Measurements from ENCODE around the gene NPAS1.

The NPAS1 gene

GRCh38 chr19:47039239-47039874 lies 19.7 kb downstream of the NPAS1 start:
- H3K27me3 ChIP-seq (ENCODE audit: low read depth, low read length), result no peaks in the 10 kb centered on the region
- H3K9ac ChIP-seq (ENCODE audit: low read length), result no peak overlapping the region

GRCh38 chr19:47040869-47041268 lies 21.2 kb downstream of the NPAS1 start:
- no peaks in the 10 kb centered on the region for H3K9me3 ChIP-seq (ENCODE audit: insufficient read depth, low read length)
- H3K4me1 ChIP-seq (ENCODE audit: low read length), result peaks cover 5% of the 10 kb centered on the region; the same call in 1 of the 2 replicates
- H3K4me2 ChIP-seq (ENCODE audit: low read length), result no peak overlapping the region
- no peak overlapping the region for H2AFZ ChIP-seq (ENCODE audit: low read depth, low read length)
- H4K20me1 ChIP-seq (ENCODE audit: insufficient read depth, low read length), result no peaks in the 10 kb centered on the region
- TF ChIP-seq CTCF (IDR thresholded peaks at IDR 0.05; ENCODE audit: low read depth, low read length) (no peak), EZH2phosphoT487 (IDR thresholded peaks at IDR 0.05; ENCODE audit: low read depth) (no peak)
- H3K27me3 ChIP-seq (ENCODE audit: low read depth, low read length), result no peaks in the 10 kb centered on the region
- H3K79me2 ChIP-seq (ENCODE audit: low read length), result no peaks in the 10 kb centered on the region
- no peak overlapping the region for H3K4me3 ChIP-seq (ENCODE audit: low read length)
- H3K27ac ChIP-seq (ENCODE audit: low read length), result no peak overlapping the region
- H3K9ac ChIP-seq (ENCODE audit: low read length), result no peak overlapping the region
- H3K36me3 ChIP-seq (replicated peaks; ENCODE audit: low read depth, low read length), result no peaks in the 10 kb centered on the region

More at GRCh38 chr19:47039239-47039874, 19.7 kb downstream of the NPAS1 start:
- H3K27ac ChIP-seq (ENCODE audit: low read length), result no peak overlapping the region
- H3K36me3 ChIP-seq (replicated peaks; ENCODE audit: low read depth, low read length), result no peaks in the 10 kb centered on the region
- no peak overlapping the region for H3K4me3 ChIP-seq (ENCODE audit: low read length)
- H3K79me2 ChIP-seq (ENCODE audit: low read length), result no peaks in the 10 kb centered on the region
- TF ChIP-seq EZH2phosphoT487 (IDR thresholded peaks at IDR 0.05; ENCODE audit: low read depth), result no peak
- TF ChIP-seq CTCF (IDR thresholded peaks at IDR 0.05; ENCODE audit: low read depth, low read length), result no peak
- H3K4me1 ChIP-seq (ENCODE audit: low read length), result peaks cover 5% of the 10 kb centered on the region; the same call in 1 of the 2 replicates
- H3K4me2 ChIP-seq (ENCODE audit: low read length), result no peak overlapping the region
- H3K9me3 ChIP-seq (ENCODE audit: insufficient read depth, low read length), result no peaks in the 10 kb centered on the region
- H2AFZ ChIP-seq (ENCODE audit: low read depth, low read length), result no peak overlapping the region
- H4K20me1 ChIP-seq (ENCODE audit: insufficient read depth, low read length), result no peaks in the 10 kb centered on the region

- Histone ChIP-seq H3K4me1 (ENCODE audit: low read length) (peaks cover 8% of the 10 kb centered on the region), H4K20me1 (ENCODE audit: insufficient read depth, low read length) (no peaks in the 10 kb centered on the region), H3K9ac (ENCODE audit: low read length) (no peak overlapping the region), H3K27ac (ENCODE audit: low read length) (no peak overlapping the region), H3K9me3 (ENCODE audit: insufficient read depth, low read length) (no peaks in the 10 kb centered on the region), H3K36me3 (replicated peaks; ENCODE audit: low read depth, low read length) (peaks cover 3% of the 10 kb centered on the region), H3K27me3 (ENCODE audit: low read depth, low read length) (no peaks in the 10 kb centered on the region), H3K4me2 (ENCODE audit: low read length) (no peak overlapping the region), H3K79me2 (ENCODE audit: low read length) (peaks cover 18% of the 10 kb centered on the region), H3K4me3 (ENCODE audit: low read length) (no peak overlapping the region), H2AFZ (ENCODE audit: low read depth, low read length) (no peak overlapping the region)
- TF ChIP-seq EZH2phosphoT487 (IDR thresholded peaks at IDR 0.05; ENCODE audit: low read depth) (no peak), CTCF (IDR thresholded peaks at IDR 0.05; ENCODE audit: low read depth, low read length) (no peak)
Observed at GRCh38 chr19:47044946-47045866, 25.6 kb downstream of the NPAS1 start.

DNA sequence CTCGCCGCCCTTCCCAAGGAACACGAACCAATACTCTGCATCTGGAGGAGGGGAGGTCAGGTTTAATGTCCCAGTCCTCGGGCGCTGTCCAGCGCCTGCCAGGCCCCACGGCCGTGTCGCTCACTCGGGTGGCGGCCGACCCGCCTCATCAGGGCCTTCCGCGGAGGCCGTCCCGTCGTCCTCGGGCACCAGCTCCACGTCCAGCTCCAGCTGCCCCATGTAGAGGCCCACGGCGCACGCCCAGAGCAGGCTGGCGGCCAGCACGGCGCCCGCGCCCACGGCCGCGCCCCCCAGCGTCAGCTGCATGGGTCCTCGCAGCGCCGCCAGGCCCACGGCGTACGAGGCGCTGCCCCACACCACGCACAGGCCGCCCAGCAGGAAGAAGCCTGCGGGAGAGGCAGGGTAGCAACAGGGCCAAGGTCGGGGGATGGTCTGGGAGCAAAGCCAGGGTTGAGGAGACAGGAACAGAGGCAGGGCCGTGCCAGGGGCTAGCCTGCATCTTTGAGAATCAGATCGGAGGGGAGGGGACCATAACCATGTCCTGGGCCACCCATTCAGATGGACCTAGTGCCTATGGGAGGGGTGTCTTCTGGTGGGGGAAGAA lies 26.3 kb downstream of the NPAS1 start:
- Histone ChIP-seq H3K79me2 (ENCODE audit: low read length) (peaks cover 18% of the 10 kb centered on the region), H3K36me3 (replicated peaks; ENCODE audit: low read depth, low read length) (peaks cover 3% of the 10 kb centered on the region), H3K4me2 (ENCODE audit: low read length) (no peak overlapping the region), H3K9me3 (ENCODE audit: insufficient read depth, low read length) (no peaks in the 10 kb centered on the region), H3K27ac (ENCODE audit: low read length) (no peak overlapping the region), H3K4me1 (ENCODE audit: low read length) (peaks cover 8% of the 10 kb centered on the region), H4K20me1 (ENCODE audit: insufficient read depth, low read length) (no peaks in the 10 kb centered on the region), H2AFZ (ENCODE audit: low read depth, low read length) (no peak overlapping the region), H3K4me3 (ENCODE audit: low read length) (no peak overlapping the region), H3K9ac (ENCODE audit: low read length) (no peak overlapping the region), H3K27me3 (ENCODE audit: low read depth, low read length) (no peaks in the 10 kb centered on the region)
- no peak for TF ChIP-seq EZH2phosphoT487 (IDR thresholded peaks at IDR 0.05; ENCODE audit: low read depth)
- TF ChIP-seq CTCF (IDR thresholded peaks at IDR 0.05; ENCODE audit: low read depth, low read length), result no peak

Measured in OCI-LY3 (cell line).